ENCODE results near the gene DNM3. TPM values are rescaled to one million over a fixed set of nuclear protein-coding genes. Genes with fewer than 3 reads are reported as not detected.

The DNM3 gene
- polyA plus RNA-seq, 1 donor (not counting 4 experiments of a cell fraction or from before 2014, with no cell fraction given): 2.0 TPM

- H3K4me2 ChIP-seq (ENCODE audit: control insufficient read depth, extremely low read depth, insufficient read depth, low read depth, low read length): no peak overlapping the region
- no peak for TF ChIP-seq EZH2 (IDR thresholded peaks at IDR 0.05; ENCODE audit: low read length)
- no peak for TF ChIP-seq CTCF (optimal IDR thresholded peaks at IDR 0.05 in 1 of 3, IDR thresholded peaks at IDR 0.05 in 1 of 3, conservative IDR thresholded peaks at IDR 0.05 in 1 of 3; ENCODE audit: extremely low read depth in 1 of 3, insufficient read depth in 2 of 3, low read length in 3 of 3)
Measured at GRCh38 chr1:172391976-172392375, 550.7 kb downstream of the DNM3 start.

GRCh38 chr1:172393354-172393753, 552.1 kb downstream of the DNM3 start:
- TF ChIP-seq CTCF (optimal IDR thresholded peaks at IDR 0.05 in 1 of 3, IDR thresholded peaks at IDR 0.05 in 1 of 3, conservative IDR thresholded peaks at IDR 0.05 in 1 of 3; ENCODE audit: extremely low read depth in 1 of 3, insufficient read depth in 2 of 3, low read length in 3 of 3): no peak
- no peak for TF ChIP-seq EZH2 (IDR thresholded peaks at IDR 0.05; ENCODE audit: low read length)
- FAIRE-seq: peak; percentile 13
- Histone ChIP-seq H3K9ac (ENCODE audit: control insufficient read depth, extremely low read depth, insufficient read depth, low read length) (no peak overlapping the region), H3K9me1 (ENCODE audit: control insufficient read depth, extremely low read depth, insufficient read depth, low read length) (no peaks in the 10 kb centered on the region), H3K36me3 (ENCODE audit: control insufficient read depth in 2 of 2, extremely low read depth in 1 of 2, insufficient read depth in 2 of 2, low read length in 2 of 2) (no peaks in the 10 kb centered on the region), H3K27me3 (ENCODE audit: control insufficient read depth, extremely low read depth, insufficient read depth, low read length) (no peaks in the 10 kb centered on the region), H4K20me1 (ENCODE audit: control insufficient read depth, extremely low read depth, insufficient read depth, low read length) (no peaks in the 10 kb centered on the region), H3K4me3 (ENCODE audit: control insufficient read depth in 2 of 3, extremely low read depth in 1 of 3, insufficient read depth in 2 of 3, low read depth in 1 of 3, low read length in 3 of 3) (no peak overlapping the region), H3K9me3 (ENCODE audit: control insufficient read depth, low read depth, low read length) (no peaks in the 10 kb centered on the region), H2AFZ (ENCODE audit: control insufficient read depth, low read length) (no peak overlapping the region), H3K4me1 (ENCODE audit: control insufficient read depth, extremely low read depth, insufficient read depth, low read length) (peaks cover 23% of the 10 kb centered on the region), H3K79me2 (ENCODE audit: control insufficient read depth, insufficient read depth, low read length) (no peaks in the 10 kb centered on the region), H3K27ac (ENCODE audit: control insufficient read depth, insufficient read depth, low read length) (no peak overlapping the region), H3K4me2 (ENCODE audit: control insufficient read depth, extremely low read depth, insufficient read depth, low read depth, low read length) (no peak overlapping the region)
- DNase-seq (ENCODE audit: low read depth, low spot score): no peak
- dilution Hi-C loops (cut with MboI; ENCODE audit: extremely low pct_ligation_motif_present, low sequenced_read_pairs): no loop called here

More at GRCh38 chr1:172391976-172392375, 550.7 kb downstream of the DNM3 start:
- Histone ChIP-seq H2AFZ (ENCODE audit: control insufficient read depth, low read length) (no peak overlapping the region), H3K27ac (ENCODE audit: control insufficient read depth, insufficient read depth, low read length) (no peak overlapping the region), H3K27me3 (ENCODE audit: control insufficient read depth, extremely low read depth, insufficient read depth, low read length) (no peaks in the 10 kb centered on the region), H3K9me3 (ENCODE audit: control insufficient read depth, low read depth, low read length) (no peaks in the 10 kb centered on the region), H3K79me2 (ENCODE audit: control insufficient read depth, insufficient read depth, low read length) (no peaks in the 10 kb centered on the region), H3K9ac (ENCODE audit: control insufficient read depth, extremely low read depth, insufficient read depth, low read length) (no peak overlapping the region), H3K36me3 (ENCODE audit: control insufficient read depth in 2 of 2, extremely low read depth in 1 of 2, insufficient read depth in 2 of 2, low read length in 2 of 2) (no peaks in the 10 kb centered on the region), H3K9me1 (ENCODE audit: control insufficient read depth, extremely low read depth, insufficient read depth, low read length) (no peaks in the 10 kb centered on the region), H4K20me1 (ENCODE audit: control insufficient read depth, extremely low read depth, insufficient read depth, low read length) (no peaks in the 10 kb centered on the region), H3K4me1 (ENCODE audit: control insufficient read depth, extremely low read depth, insufficient read depth, low read length) (peaks cover 17% of the 10 kb centered on the region), H3K4me3 (ENCODE audit: control insufficient read depth in 2 of 3, extremely low read depth in 1 of 3, insufficient read depth in 2 of 3, low read depth in 1 of 3, low read length in 3 of 3) (no peak overlapping the region)
- FAIRE-seq: no peak
- dilution Hi-C loops (cut with MboI; ENCODE audit: extremely low pct_ligation_motif_present, low sequenced_read_pairs): no loop called here
- DNase-seq (ENCODE audit: low read depth, low spot score): no peak
